Measurements from ENCODE around the gene POMT2.

POMT2 gene

GRCh38 chr14:77231721-77232120 is 89.0 kb downstream of the POMT2 start:
- no peak for TF ChIP-seq ZNF70 (CRISPR knock-in tag; IDR thresholded peaks at IDR 0.05)
- no peak for TF ChIP-seq ZC3H10 (CRISPR knock-in tag; IDR thresholded peaks at IDR 0.05)
- TF ChIP-seq ZFP30 (CRISPR knock-in tag; IDR thresholded peaks at IDR 0.05), result no peak
- TF ChIP-seq TOX (CRISPR knock-in tag; IDR thresholded peaks at IDR 0.05; ENCODE audit: borderline replicate concordance), result no peak
- TF ChIP-seq TSHZ2 (CRISPR knock-in tag; IDR thresholded peaks at IDR 0.05), result no peak
- TF ChIP-seq ZFP3 (CRISPR knock-in tag; IDR thresholded peaks at IDR 0.05), result no peak
- no peak for TF ChIP-seq TCF4 (CRISPR knock-in tag; IDR thresholded peaks at IDR 0.05; ENCODE audit: borderline replicate concordance)
- TF ChIP-seq ESRRG (CRISPR knock-in tag; IDR thresholded peaks at IDR 0.05), result no peak

GRCh38 chr14:77230914-77231313 is 89.8 kb downstream of the POMT2 start:
- TF ChIP-seq OSR1 (CRISPR knock-in tag; IDR thresholded peaks at IDR 0.05) (no peak), PATZ1 (CRISPR knock-in tag; IDR thresholded peaks at IDR 0.05; ENCODE audit: borderline replicate concordance) (no peak), ESRRG (CRISPR knock-in tag; IDR thresholded peaks at IDR 0.05) (no peak), PPARA (CRISPR knock-in tag; IDR thresholded peaks at IDR 0.05; ENCODE audit: borderline replicate concordance) (no peak), ZNF565 (CRISPR knock-in tag; conservative IDR thresholded peaks at IDR 0.05; ENCODE audit: low read depth) (no peak), GLIS3 (CRISPR knock-in tag; IDR thresholded peaks at IDR 0.05) (no peak)
- ATAC-seq, result no peak

More at GRCh38 chr14:77231721-77232120, 89.0 kb downstream of the POMT2 start:
- no peak for ATAC-seq

- no peak for ATAC-seq
- no peak for TF ChIP-seq ZC3H10 (CRISPR knock-in tag; IDR thresholded peaks at IDR 0.05)
- TF ChIP-seq TCF4 (CRISPR knock-in tag; IDR thresholded peaks at IDR 0.05; ENCODE audit: borderline replicate concordance), result no peak
- no peak for TF ChIP-seq ZNF8 (CRISPR knock-in tag; IDR thresholded peaks at IDR 0.05)
- TF ChIP-seq POU6F1 (CRISPR knock-in tag; IDR thresholded peaks at IDR 0.05; ENCODE audit: borderline replicate concordance, low read depth), result no peak
- TF ChIP-seq CSDC2 (CRISPR knock-in tag; IDR thresholded peaks at IDR 0.05), result no peak
- no peak for TF ChIP-seq PATZ1 (CRISPR knock-in tag; IDR thresholded peaks at IDR 0.05; ENCODE audit: borderline replicate concordance)
- TF ChIP-seq TOX (CRISPR knock-in tag; IDR thresholded peaks at IDR 0.05; ENCODE audit: borderline replicate concordance), result no peak
- no peak for TF ChIP-seq ZNF565 (CRISPR knock-in tag; conservative IDR thresholded peaks at IDR 0.05; ENCODE audit: low read depth)
- TF ChIP-seq, protein P1, sequence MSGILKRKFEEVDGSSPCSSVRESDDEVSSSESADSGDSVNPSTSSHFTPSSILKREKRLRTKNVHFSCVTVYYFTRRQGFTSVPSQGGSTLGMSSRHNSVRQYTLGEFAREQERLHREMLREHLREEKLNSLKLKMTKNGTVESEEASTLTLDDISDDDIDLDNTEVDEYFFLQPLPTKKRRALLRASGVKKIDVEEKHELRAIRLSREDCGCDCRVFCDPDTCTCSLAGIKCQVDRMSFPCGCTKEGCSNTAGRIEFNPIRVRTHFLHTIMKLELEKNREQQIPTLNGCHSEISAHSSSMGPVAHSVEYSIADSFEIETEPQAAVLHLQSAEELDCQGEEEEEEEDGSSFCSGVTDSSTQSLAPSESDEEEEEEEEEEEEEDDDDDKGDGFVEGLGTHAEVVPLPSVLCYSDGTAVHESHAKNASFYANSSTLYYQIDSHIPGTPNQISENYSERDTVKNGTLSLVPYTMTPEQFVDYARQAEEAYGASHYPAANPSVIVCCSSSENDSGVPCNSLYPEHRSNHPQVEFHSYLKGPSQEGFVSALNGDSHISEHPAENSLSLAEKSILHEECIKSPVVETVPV (CRISPR knock-in tag; IDR thresholded peaks at IDR 0.05), result no peak
- TF ChIP-seq, protein P2, sequence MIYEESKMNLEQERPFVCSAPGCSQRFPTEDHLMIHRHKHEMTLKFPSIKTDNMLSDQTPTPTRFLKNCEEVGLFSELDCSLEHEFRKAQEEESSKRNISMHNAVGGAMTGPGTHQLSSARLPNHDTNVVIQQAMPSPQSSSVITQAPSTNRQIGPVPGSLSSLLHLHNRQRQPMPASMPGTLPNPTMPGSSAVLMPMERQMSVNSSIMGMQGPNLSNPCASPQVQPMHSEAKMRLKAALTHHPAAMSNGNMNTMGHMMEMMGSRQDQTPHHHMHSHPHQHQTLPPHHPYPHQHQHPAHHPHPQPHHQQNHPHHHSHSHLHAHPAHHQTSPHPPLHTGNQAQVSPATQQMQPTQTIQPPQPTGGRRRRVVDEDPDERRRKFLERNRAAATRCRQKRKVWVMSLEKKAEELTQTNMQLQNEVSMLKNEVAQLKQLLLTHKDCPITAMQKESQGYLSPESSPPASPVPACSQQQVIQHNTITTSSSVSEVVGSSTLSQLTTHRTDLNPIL (CRISPR knock-in tag; IDR thresholded peaks at IDR 0.05; ENCODE audit: low read depth), result no peak
- no peak for TF ChIP-seq ESRRG (CRISPR knock-in tag; IDR thresholded peaks at IDR 0.05)
- no peak for TF ChIP-seq OSR1 (CRISPR knock-in tag; IDR thresholded peaks at IDR 0.05)
- TF ChIP-seq ARNTL (CRISPR knock-in tag; IDR thresholded peaks at IDR 0.05; ENCODE audit: borderline replicate concordance, low read depth), result no peak
- no peak for TF ChIP-seq PPARA (CRISPR knock-in tag; IDR thresholded peaks at IDR 0.05; ENCODE audit: borderline replicate concordance)
- TF ChIP-seq ZFP3 (CRISPR knock-in tag; IDR thresholded peaks at IDR 0.05), result no peak
- no peak for TF ChIP-seq ISL1 (CRISPR knock-in tag; IDR thresholded peaks at IDR 0.05)
Measured at GRCh38 chr14:77228056-77228455, 92.6 kb downstream of the POMT2 start.

Measured in SK-N-SH treated with all-trans-retinoic acid at 6 μM for 48 hours (cell line).